ENCODE measurements around the gene CWC27.

CWC27 gene

GRCh38 chr5:65037831-65038815 lies 269.4 kb downstream of the CWC27 start:
- DNase-seq (ENCODE audit: low spot score): no peak

- DNase-seq (ENCODE audit: low spot score): no peak
These were observed 272.8 kb downstream of the CWC27 start for GRCh38 chr5:65041296-65042158.

GRCh38 chr5:65043843-65044359 lies 275.2 kb downstream of the CWC27 start:
- DNase-seq (ENCODE audit: low spot score): no peak

GRCh38 chr5:65047225-65047624 lies 278.5 kb downstream of the CWC27 start:
- no peak for DNase-seq (ENCODE audit: low spot score)

GRCh38 chr5:65047948-65048690 lies 279.4 kb downstream of the CWC27 start:
- DNase-seq (ENCODE audit: low spot score): no peak

- no peak for DNase-seq (ENCODE audit: low spot score)
These were observed 281.4 kb downstream of the CWC27 start for GRCh38 chr5:65050140-65050539.

- no peak for DNase-seq (ENCODE audit: low spot score)
These were observed 282.2 kb downstream of the CWC27 start for GRCh38 chr5:65050826-65051498.

- DNase-seq (ENCODE audit: low spot score): no peak
These were observed 287.2 kb downstream of the CWC27 start for GRCh38 chr5:65055938-65056337.

- DNase-seq (ENCODE audit: low spot score): no peak
These were observed 291.2 kb downstream of the CWC27 start for GRCh38 chr5:65059681-65060598.

GRCh38 chr5:65061250-65061973 lies 292.7 kb downstream of the CWC27 start:
- peak; percentile 66 for DNase-seq (ENCODE audit: low spot score)

GRCh38 chr5:65061974-65062353 lies 293.2 kb downstream of the CWC27 start:
- no peak for DNase-seq (ENCODE audit: low spot score)

GRCh38 chr5:65062469-65063083 lies 293.8 kb downstream of the CWC27 start:
- DNase-seq (ENCODE audit: low spot score): no peak

- DNase-seq (ENCODE audit: low spot score): no peak
These were observed 296.3 kb downstream of the CWC27 start for GRCh38 chr5:65065001-65065511.

- DNase-seq (ENCODE audit: low spot score): peak; percentile 37
These were observed 297.8 kb downstream of the CWC27 start for GRCh38 chr5:65066387-65067146.

GRCh38 chr5:65067147-65067506 lies 298.4 kb downstream of the CWC27 start:
- DNase-seq (ENCODE audit: low spot score): no peak
